Measurements from ENCODE around the gene KLHL26. TPM values are rescaled to one million over a fixed set of nuclear protein-coding genes. Genes with fewer than 3 reads are reported as not detected.

KLHL26 gene
- total RNA-seq, 1 experiment from 2014 or later = 8.4 TPM

GRCh38 chr19:18716857-18717256 is 80.0 kb downstream of the KLHL26 start:
- no peaks in the 10 kb centered on the region for H4K20me1 ChIP-seq (ENCODE audit: low read length)

DNA sequence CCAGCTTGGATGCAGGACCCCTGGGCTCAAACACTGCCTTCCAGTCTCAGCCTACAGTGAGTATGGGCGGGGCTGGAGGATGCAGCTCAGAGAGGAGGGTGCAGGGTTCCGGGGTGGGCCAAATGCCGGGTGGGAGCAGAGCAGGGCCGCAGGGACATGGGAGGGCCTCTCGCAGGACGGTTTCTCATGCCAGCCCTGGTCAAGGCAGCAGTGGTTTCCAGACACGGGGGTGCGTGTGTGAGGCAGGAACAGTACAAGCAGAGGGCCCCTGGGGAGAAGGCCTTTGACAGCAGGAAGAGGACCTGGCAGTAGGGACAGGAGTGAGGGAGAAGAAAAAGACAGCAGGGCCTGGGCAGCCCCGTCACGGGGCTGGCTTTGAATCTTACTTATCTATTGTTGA is 80.8 kb downstream of the KLHL26 start:
- H4K20me1 ChIP-seq (ENCODE audit: low read length) = no peaks in the 10 kb centered on the region
- DNase-seq = no peak
- no peaks in the 10 kb centered on the region for H3F3A ChIP-seq (ENCODE audit: low read length, unreplicated experiment)
- no TSS peak for BruUV-seq (replicated peaks)
- no peak overlapping the region for H3K27ac ChIP-seq (ENCODE audit: low read length)
- H3K4me3 ChIP-seq (ENCODE audit: low read length) = no peak overlapping the region
- H3K4me2 ChIP-seq (ENCODE audit: low read length) = no peak overlapping the region
- intact Hi-C loops (cut with micrococcal nuclease) = no loop called here
- no peak overlapping the region for H3K9ac ChIP-seq (ENCODE audit: low read length)
- ChIA-PET POLR2A (ENCODE audit: unreplicated experiment) (no interaction called here), CTCF (no interaction called here)
- no peak overlapping the region for H2AFZ ChIP-seq (ENCODE audit: low read length)
- TF ChIP-seq CTCF (conservative IDR thresholded peaks at IDR 0.05; ENCODE audit: low read depth, low read length) (no peak), EZH2phosphoT487 (IDR thresholded peaks at IDR 0.05; ENCODE audit: borderline replicate concordance, low read length) (no peak), EZH2 (IDR thresholded peaks at IDR 0.05; ENCODE audit: low read length, unreplicated experiment) (no peak)
- no peaks in the 10 kb centered on the region for H3K36me3 ChIP-seq (ENCODE audit: low read depth, low read length)
- H3K9me3 ChIP-seq (ENCODE audit: low read length) = no peaks in the 10 kb centered on the region
- no peaks in the 10 kb centered on the region for H3K4me1 ChIP-seq (ENCODE audit: insufficient read depth, low read length)
- H3K27me3 ChIP-seq (ENCODE audit: low read length) = no peaks in the 10 kb centered on the region
- H3K9me2 ChIP-seq (replicated peaks; ENCODE audit: low read length) = no peaks in the 10 kb centered on the region
- no peaks in the 10 kb centered on the region for H3K79me2 ChIP-seq (ENCODE audit: low read length)
- no peak for ATAC-seq

More at GRCh38 chr19:18716857-18717256, 80.0 kb downstream of the KLHL26 start:
- Histone ChIP-seq H3K9ac (ENCODE audit: low read length) (no peak overlapping the region), H3K79me2 (ENCODE audit: low read length) (no peaks in the 10 kb centered on the region), H3K4me1 (ENCODE audit: insufficient read depth, low read length) (no peaks in the 10 kb centered on the region), H3K27me3 (ENCODE audit: low read length) (no peaks in the 10 kb centered on the region), H3K9me3 (ENCODE audit: low read length) (no peaks in the 10 kb centered on the region), H2AFZ (ENCODE audit: low read length) (no peak overlapping the region), H3K4me2 (ENCODE audit: low read length) (no peak overlapping the region), H3K9me2 (replicated peaks; ENCODE audit: low read length) (no peaks in the 10 kb centered on the region), H3K27ac (ENCODE audit: low read length) (no peak overlapping the region), H3K36me3 (ENCODE audit: low read depth, low read length) (no peaks in the 10 kb centered on the region), H3F3A (ENCODE audit: low read length, unreplicated experiment) (no peaks in the 10 kb centered on the region), H3K4me3 (ENCODE audit: low read length) (no peak overlapping the region)
- POLR2A ChIA-PET (ENCODE audit: unreplicated experiment) = no interaction called here
- BruUV-seq (replicated peaks) = no TSS peak
- CTCF ChIA-PET = no interaction called here
- no peak for DNase-seq
- TF ChIP-seq EZH2phosphoT487 (IDR thresholded peaks at IDR 0.05; ENCODE audit: borderline replicate concordance, low read length) (no peak), CTCF (conservative IDR thresholded peaks at IDR 0.05; ENCODE audit: low read depth, low read length) (no peak), EZH2 (IDR thresholded peaks at IDR 0.05; ENCODE audit: low read length, unreplicated experiment) (no peak)
- no peak for ATAC-seq
- intact Hi-C loops (cut with micrococcal nuclease) = no loop called here

DNA sequence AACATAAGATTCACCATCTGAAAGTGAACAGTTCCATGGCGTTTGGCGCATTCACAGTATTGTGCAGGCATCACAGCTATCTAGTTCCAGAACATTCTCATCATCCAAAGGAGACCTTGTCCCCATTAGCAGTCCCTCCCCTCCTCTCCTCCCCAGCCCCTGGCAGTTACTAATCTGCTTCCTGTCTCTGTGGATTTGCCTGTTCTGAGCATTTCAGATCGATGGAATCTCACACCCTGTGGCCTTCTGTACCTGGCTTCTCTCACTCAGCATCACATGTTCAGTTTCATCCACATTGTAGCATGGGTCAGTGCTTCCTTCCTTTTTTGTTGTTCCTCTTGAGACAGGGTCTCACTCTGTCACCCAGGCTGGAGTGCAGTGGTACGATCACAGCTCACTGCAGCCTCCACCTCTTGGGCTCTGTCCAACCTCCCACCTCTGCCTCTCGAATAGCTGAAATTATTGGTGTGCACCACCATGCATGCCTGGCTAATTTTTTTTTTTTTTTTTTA is 81.2 kb downstream of the KLHL26 start:
- BruUV-seq (replicated peaks) = no TSS peak
- Histone ChIP-seq H3K36me3 (ENCODE audit: low read depth, low read length) (no peaks in the 10 kb centered on the region), H3F3A (ENCODE audit: low read length, unreplicated experiment) (no peaks in the 10 kb centered on the region), H3K9me3 (ENCODE audit: low read length) (no peaks in the 10 kb centered on the region), H3K4me3 (ENCODE audit: low read length) (no peak overlapping the region), H3K9ac (ENCODE audit: low read length) (no peak overlapping the region), H3K4me1 (ENCODE audit: insufficient read depth, low read length) (no peaks in the 10 kb centered on the region), H3K27me3 (ENCODE audit: low read length) (no peaks in the 10 kb centered on the region), H3K4me2 (ENCODE audit: low read length) (no peak overlapping the region), H3K9me2 (replicated peaks; ENCODE audit: low read length) (no peaks in the 10 kb centered on the region), H3K27ac (ENCODE audit: low read length) (no peak overlapping the region), H2AFZ (ENCODE audit: low read length) (no peak overlapping the region), H4K20me1 (ENCODE audit: low read length) (no peaks in the 10 kb centered on the region), H3K79me2 (ENCODE audit: low read length) (no peaks in the 10 kb centered on the region)
- intact Hi-C loops (cut with micrococcal nuclease) = no loop called here
- CTCF ChIA-PET = no interaction called here
- POLR2A ChIA-PET (ENCODE audit: unreplicated experiment) = no interaction called here
- ATAC-seq (no peak), DNase-seq (no peak)
- no peak for TF ChIP-seq EZH2phosphoT487 (IDR thresholded peaks at IDR 0.05; ENCODE audit: borderline replicate concordance, low read length)
- no peak for TF ChIP-seq CTCF (conservative IDR thresholded peaks at IDR 0.05; ENCODE audit: low read depth, low read length)
- no peak for TF ChIP-seq EZH2 (IDR thresholded peaks at IDR 0.05; ENCODE audit: low read length, unreplicated experiment)
